Stromal cell of bone marrow (primary cell): ENCODE data around the gene RTN3.
"Not testable (repeated sequence)": the region's sequence is repeated elsewhere in the genome, so short reads cannot be mapped to it uniquely, and the experiment has no call there.

Source experiments
- DNase-seq: peaks from one replicate; pipeline ENCODE4 v3.0.0-alpha.2; 2012; ENCODE audit warnings: low read depth

The RTN3 gene

GRCh38 chr11:63769042-63769713 is 87.9 kb downstream of the RTN3 start:
- no peak for DNase-seq

GRCh38 chr11:63769714-63770455 is 88.6 kb downstream of the RTN3 start:
- no peak for DNase-seq

GRCh38 chr11:63770763-63771162 is 89.5 kb downstream of the RTN3 start:
- DNase-seq = no peak

GRCh38 chr11:63771741-63772318 is 90.5 kb downstream of the RTN3 start:
- not testable (repeated sequence) for DNase-seq

GRCh38 chr11:63775191-63775590 is 93.9 kb downstream of the RTN3 start:
- no peak for DNase-seq

GRCh38 chr11:63779039-63779438 is 97.7 kb downstream of the RTN3 start:
- DNase-seq = no peak

DNA sequence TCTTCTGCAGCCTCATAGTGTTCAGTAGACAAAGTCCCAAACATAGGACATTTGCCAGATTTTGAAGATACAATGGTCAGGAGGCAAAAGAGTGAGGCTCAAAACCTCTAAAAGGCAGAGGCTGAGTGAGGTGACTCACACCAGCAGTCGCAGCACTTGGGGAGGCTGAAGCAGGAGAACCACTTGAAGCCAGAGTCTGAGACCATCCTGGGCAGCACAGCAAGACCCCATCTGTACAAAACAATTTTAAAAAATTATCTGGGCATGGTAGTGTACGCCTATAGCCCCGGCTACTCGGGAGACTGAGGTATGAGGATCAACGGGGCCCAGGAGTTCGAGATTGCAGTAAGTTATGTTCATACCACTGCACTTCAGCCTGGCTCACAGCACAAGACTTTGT is 101.4 kb downstream of the RTN3 start:
- DNase-seq = no peak

DNA sequence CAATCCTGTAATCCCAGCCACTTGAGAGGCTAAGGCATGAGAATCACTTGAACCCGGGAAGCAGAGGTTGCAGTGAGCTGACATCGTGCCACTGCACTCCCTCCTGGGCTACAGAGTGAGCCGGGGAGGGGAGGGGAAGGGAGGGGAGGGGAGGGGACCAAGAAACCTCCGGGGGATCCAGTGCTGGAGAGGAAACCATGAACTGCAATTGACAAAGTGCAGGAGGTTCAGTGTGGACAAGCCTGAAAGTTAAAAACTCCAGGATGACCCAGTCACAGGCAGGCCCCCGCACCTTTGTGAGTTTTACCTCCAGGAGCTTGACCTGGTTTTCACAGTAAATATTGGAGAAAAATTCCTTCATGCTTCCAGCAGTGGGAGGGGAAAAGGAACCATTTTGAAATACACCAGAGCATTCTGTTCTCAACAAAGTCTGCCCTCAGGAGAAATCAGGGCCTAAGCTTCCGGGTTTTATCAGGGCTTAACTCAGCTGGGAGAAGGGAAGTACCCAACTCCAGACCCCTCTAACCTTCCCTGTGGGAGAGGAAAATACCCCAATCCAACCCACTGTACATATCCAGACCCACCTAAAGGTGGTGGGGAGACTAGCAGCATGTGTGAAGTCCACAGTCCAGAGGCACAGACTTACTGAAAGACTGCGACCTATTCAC is 102.8 kb downstream of the RTN3 start:
- no peak for DNase-seq

DNA sequence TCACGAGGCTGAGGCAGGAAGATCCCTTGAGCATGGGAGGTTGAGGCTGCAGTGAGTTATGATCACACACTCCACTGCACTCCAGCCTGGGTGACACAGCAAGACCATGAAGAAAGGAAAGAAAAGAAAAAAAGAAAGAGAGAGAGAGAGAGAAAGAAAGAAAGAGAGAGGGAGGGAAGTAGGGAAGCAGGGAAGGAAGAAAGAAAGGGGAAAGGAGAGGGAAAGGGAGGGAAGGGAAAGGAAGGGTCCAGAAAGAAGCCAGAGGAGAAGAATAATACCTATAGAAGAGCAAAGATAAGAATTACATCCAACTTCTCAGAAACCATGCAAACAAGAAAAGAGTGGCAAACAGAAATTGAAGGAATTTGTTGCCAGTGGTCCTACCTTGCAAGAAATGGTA is 104.5 kb downstream of the RTN3 start:
- DNase-seq = no peak

DNA sequence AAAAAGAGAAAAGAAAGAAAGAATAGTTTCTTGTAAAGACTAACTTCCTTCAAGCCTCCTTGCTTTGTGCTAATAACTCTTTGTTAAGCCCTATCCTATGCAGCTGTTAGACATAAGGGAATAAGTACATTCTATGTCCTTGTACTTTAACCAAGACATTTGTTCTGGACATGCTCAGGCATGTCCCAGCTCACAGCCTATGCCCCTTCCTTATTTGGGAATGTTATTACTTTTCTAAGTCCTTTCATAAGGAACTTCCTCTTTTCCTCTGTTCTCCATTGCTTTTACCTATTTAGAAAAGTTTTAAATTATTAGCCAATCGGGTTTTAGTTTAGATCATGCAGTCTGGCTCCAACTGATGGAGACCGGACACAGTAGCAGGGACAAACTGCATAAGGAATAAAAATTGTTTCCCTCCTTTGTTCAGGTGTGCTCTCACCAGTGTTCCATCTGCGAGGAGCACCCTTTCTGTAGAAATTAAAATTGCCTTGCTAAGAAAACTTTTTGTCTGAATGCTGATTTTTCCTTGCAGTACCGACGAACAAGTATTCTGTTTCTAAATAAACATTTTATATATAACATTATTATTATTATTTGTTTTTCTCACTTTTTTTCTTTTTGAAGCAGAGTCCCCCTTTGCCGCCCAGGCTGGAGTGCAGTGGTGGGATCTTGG is 110.3 kb downstream of the RTN3 start:
- DNase-seq = no peak

DNA sequence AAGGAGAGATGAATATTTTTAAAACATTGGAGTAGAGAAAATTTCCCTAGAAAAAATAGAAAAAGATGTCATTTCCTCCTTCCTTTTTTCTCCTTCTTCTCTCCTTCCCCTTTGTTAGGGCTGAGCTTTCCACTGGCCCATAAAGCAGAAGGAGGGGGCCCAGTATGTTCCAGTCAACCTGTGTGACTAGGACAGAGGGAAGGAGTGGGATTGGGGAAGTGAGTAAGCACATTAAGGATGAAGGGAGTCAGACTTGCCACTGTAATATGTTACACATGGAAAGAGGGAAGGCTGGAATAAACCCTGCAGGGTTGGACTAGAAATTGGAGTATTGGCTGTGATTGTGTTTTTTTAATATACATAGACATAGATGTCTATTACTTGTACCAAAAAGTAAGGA is 111.9 kb downstream of the RTN3 start:
- no peak for DNase-seq

GRCh38 chr11:63795066-63795465 is 113.8 kb downstream of the RTN3 start:
- DNase-seq = no peak

DNA sequence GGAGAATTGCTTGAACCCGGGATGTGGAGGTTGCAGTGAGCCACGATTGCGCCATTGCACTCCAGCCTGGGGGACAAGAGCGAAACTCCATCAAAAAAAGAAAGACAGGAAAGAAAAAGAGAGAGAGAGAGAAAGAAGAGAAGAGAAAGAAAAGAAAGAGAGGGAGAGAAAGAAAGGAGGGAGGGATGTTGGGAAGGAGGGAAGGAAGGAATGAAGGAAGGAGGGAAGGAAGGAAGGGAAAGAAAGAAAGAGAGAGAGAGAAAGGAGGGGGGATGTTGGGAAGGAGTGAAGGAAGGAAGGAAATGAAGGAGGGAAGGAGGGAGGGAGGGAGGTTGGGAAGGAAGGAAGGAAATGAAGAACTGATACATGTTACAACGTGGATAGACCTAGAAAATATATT is 119.6 kb downstream of the RTN3 start:
- no peak for DNase-seq

DNA sequence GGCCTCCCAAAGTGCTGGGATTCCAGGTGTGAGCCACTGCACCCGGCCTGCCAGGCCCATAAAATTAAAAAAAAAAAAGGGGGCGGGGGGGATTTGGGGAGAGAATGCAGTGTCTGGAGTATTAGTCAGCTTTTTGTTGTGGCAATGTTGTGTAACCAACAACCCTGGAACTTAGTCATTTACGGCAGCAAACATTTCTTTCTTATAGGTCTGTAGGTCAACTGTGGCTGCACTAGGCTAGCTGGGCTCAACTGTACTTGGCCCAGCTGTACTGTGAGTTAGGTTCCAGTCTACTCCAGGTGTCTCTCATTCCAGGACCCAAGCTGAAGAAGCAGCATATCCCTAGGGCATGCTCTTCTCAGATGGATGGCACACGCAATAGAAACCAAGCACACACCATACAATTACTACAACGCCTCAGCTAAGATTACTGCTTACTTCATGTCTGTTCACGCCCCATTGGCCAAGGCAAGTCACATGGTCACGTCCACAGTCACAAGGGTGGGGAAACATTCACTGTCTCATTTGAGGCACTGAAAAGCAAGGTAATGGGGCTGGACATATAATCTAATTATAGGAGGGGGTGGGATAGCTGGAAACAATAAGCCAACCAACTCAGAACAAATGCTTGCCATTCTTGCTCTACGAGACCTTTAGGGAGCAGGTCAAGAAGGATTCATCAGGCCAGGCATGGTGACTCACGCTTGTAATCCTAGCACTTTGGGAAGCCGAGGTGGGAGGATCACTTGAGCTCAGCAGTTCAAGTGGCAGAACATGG is 121.5 kb downstream of the RTN3 start:
- no peak for DNase-seq

- DNase-seq = no peak
Observed at GRCh38 chr11:63804259-63804658, 123.0 kb downstream of the RTN3 start.

DNA sequence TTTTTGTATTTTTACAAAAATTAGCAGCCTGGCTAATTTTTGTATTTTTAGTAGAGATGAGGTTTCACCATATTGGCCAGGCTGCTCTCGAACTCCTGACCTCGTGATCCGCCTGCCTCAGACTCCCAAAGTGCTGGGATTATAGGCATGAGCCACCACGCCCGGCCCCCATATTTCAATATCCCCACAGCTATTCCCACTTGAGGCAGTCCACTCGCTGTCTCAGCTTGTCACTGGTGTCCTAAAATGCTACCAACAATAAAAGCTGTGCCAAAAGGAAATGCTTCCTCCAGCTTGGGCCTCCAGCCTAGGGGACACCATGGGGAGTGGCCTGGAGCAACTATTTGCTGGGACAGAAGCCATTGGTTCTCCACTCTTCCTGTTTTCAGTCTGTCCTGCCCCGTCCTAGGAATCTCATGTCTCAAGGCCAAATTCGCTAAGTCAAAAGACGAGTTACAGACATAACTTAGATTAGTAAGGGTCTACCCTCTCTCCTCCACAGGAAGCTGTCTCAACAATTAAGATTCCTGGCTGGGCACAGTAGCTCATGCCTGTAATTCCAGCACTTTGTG is 124.6 kb downstream of the RTN3 start:
- no peak for DNase-seq
